PC-9 (cell line): Measurements from ENCODE around the gene KRT36.

Source experiments
- CTCF ChIP-seq: fragments of 200-600 bp; sonication (generic); conservative IDR thresholded peaks from 2 replicates; pipeline ENCODE4 v1.6.1; 2017; ENCODE audit warnings: mixed run types, antibody characterized with exemption, mild to moderate bottlenecking, moderate library complexity
- EZH2 ChIP-seq: fragments of 200-600 bp; sonication (generic); IDR thresholded peaks from 2 replicates; pipeline ENCODE4 v1.8.0; 2017; ENCODE audit warnings: antibody characterized with exemption, low read depth

- TF ChIP-seq CTCF, result no peak
- no peak for TF ChIP-seq EZH2
Observed at GRCh38 chr17:41492771-41493170, 3.1 kb upstream of the KRT36 start.
